GM23338 (cell line): ENCODE results near the gene TSHZ2. TPM values are rescaled to one million over a fixed set of nuclear protein-coding genes. Genes with fewer than 3 reads are reported as not detected.

Experiments
- ATAC-seq: fragments of 200-7000 bp; cut with Tn5 transposase; 3 replicates; pipeline ENCODE4 v1.9.1; 2020
- DNase-seq: peaks from one replicate; pipeline ENCODE4 v3.0.0-alpha.2; 2015; ENCODE audit warnings: low spot score
- H2AFZ ChIP-seq: fragments of 200-600 bp; sonication (generic); 2 replicates; pipeline ENCODE4 v1.8.0; 2016; ENCODE audit warnings: antibody characterized with exemption, mild to moderate bottlenecking, moderate library complexity
- H3F3A ChIP-seq: fragments of 200-600 bp; sonication (generic); replicated peaks from 2 replicates; pipeline ENCODE4 v1.8.0; 2017; ENCODE audit warnings: antibody characterized with exemption, mixed run types, low read depth
- H3K27ac ChIP-seq: fragments of 200-600 bp; sonication (generic); 2 replicates; pipeline ENCODE4 v1.6.1; 2016; ENCODE audit warnings: low read depth
- H3K27me3 ChIP-seq: fragments of 200-600 bp; sonication (generic); 2 replicates; pipeline ENCODE4 v1.8.0; 2016; ENCODE audit warnings: mild to moderate bottlenecking, mixed run types, moderate library complexity; ENCODE audit not compliant: insufficient read depth
- H3K36me3 ChIP-seq: fragments of 200-600 bp; sonication (generic); 2 replicates; pipeline ENCODE4 v1.8.0; 2016; ENCODE audit warnings: mild to moderate bottlenecking; ENCODE audit not compliant: insufficient read depth
- H3K4me1 ChIP-seq: fragments of 200-600 bp; sonication (generic); 2 replicates; pipeline ENCODE4 v1.8.0; 2016; ENCODE audit warnings: mild to moderate bottlenecking, moderate library complexity; ENCODE audit not compliant: insufficient read depth
- H3K4me2 ChIP-seq: fragments of 200-600 bp; sonication (generic); 2 replicates; pipeline ENCODE4 v1.7.1; 2017; ENCODE audit warnings: mixed run types
- H3K4me3 ChIP-seq: fragments of 200-600 bp; sonication (generic); 2 replicates; pipeline ENCODE4 v1.6.1; 2016; ENCODE audit warnings: mixed run types
- H3K79me2 ChIP-seq: fragments of 200-600 bp; sonication (generic); replicated peaks from 2 replicates; pipeline ENCODE4 v1.8.0; 2017; ENCODE audit warnings: mild to moderate bottlenecking; ENCODE audit not compliant: insufficient read depth
- H3K9me2 ChIP-seq: fragments of 200-600 bp; sonication (generic); 2 replicates; pipeline ENCODE4 v1.8.0; 2017; ENCODE audit not compliant: insufficient read depth
- H4K20me1 ChIP-seq: fragments of 200-600 bp; sonication (generic); replicated peaks from 2 replicates; pipeline ENCODE4 v1.8.0; 2017; ENCODE audit warnings: mild to moderate bottlenecking; ENCODE audit not compliant: insufficient read depth
- H3K27ac Mint-ChIP-seq: 2 replicates; pipeline ENCODE4 v1.8.0; 2020; ENCODE audit warnings: inconsistent platforms, mild to moderate bottlenecking, moderate library complexity, mixed read lengths
- H3K27me3 Mint-ChIP-seq: 3 replicates; pipeline ENCODE4 v1.8.0; 2022; ENCODE audit warnings: low read depth, mild to moderate bottlenecking, moderate library complexity, mixed read lengths, inconsistent platforms; ENCODE audit not compliant: insufficient read depth, poor library complexity
- H3K36me3 Mint-ChIP-seq: 3 replicates; pipeline ENCODE4 v1.8.0; 2021; ENCODE audit warnings: low read depth, mild to moderate bottlenecking, inconsistent platforms, moderate library complexity, mixed read lengths
- H3K4me1 Mint-ChIP-seq: 3 replicates; pipeline ENCODE4 v1.8.0; 2020; ENCODE audit warnings: mild to moderate bottlenecking, inconsistent platforms, mixed read lengths
- H3K4me3 Mint-ChIP-seq: 3 replicates; pipeline ENCODE4 v1.8.0; 2021; ENCODE audit warnings: moderate library complexity, mild to moderate bottlenecking, inconsistent platforms, mixed read lengths
- H3K9me3 Mint-ChIP-seq: 3 replicates; pipeline ENCODE4 v1.8.0; 2020; ENCODE audit warnings: moderate library complexity, mild to moderate bottlenecking, inconsistent platforms, mixed read lengths
- CTCF ChIP-seq, 2 experiments: fragments of 200-600 bp in 1 of 2; sonication (generic) in 1 of 2; conservative IDR thresholded peaks; 2 replicates each; pipeline versions ENCODE4 v1.5.1 to v1.6.1; 2016 to 2017; ENCODE audit warnings: antibody characterized with exemption in 2 of 2, low read depth in 2 of 2, mild to moderate bottlenecking in 2 of 2, moderate library complexity in 1 of 2
- ETS1 ChIP-seq: IDR thresholded peaks from 2 replicates; pipeline ENCODE4 v1.6.1; 2016; ENCODE audit warnings: antibody characterized with exemption
- EZH2phosphoT487 ChIP-seq: fragments of 200-600 bp; sonication (generic); IDR thresholded peaks from one replicate; pipeline ENCODE4 v1.8.1; 2018; ENCODE audit warnings: antibody characterized with exemption; ENCODE audit not compliant: unreplicated experiment
- JUNB ChIP-seq: IDR thresholded peaks from one replicate; pipeline ENCODE4 v1.6.1; 2016; ENCODE audit warnings: antibody characterized with exemption; ENCODE audit not compliant: unreplicated experiment
- REST ChIP-seq: IDR thresholded peaks from one replicate; pipeline ENCODE4 v1.6.1; 2018; ENCODE audit warnings: antibody characterized with exemption; ENCODE audit not compliant: unreplicated experiment
- STAT1 ChIP-seq: IDR thresholded peaks from one replicate; pipeline ENCODE4 v1.6.1; 2016; ENCODE audit warnings: antibody characterized with exemption; ENCODE audit not compliant: unreplicated experiment
- ZNF462 ChIP-seq: fragments of 250-450 bp; sonication (Bioruptor Pico); IDR thresholded peaks from 2 replicates; pipeline ENCODE4 v1.5.0; 2020; ENCODE audit warnings: mild to moderate bottlenecking, moderate library complexity
- polyA plus RNA-seq: library from polyadenylated mRNA; unstranded; fragments of >200 nt; fragmentation: Nextera tagmentation; extraction: Ambion mirVana; gene quantifications from 2 replicates; pipeline ENCODE4 v1.2.1, GENCODE V29; 2016
- total RNA-seq: library from RNA; depleted of rRNA; stranded (reverse); fragments of >200 nt; shearing (Covaris generic); gene quantifications from 2 replicates; pipeline ENCODE4 v1.2.3, GENCODE V29; 2014

Gene TSHZ2
- total and polyA plus RNA-seq, 2 experiments from 2014 or later, result 0.49 to 1.3 TPM

GRCh38 chr20:53042521-53042920 lies 70.4 kb downstream of the TSHZ2 start (continued):
- TF ChIP-seq REST, result no peak

GRCh38 chr20:53044296-53044695 lies 72.1 kb downstream of the TSHZ2 start:
- TF ChIP-seq ETS1, result no peak
- no peak for TF ChIP-seq JUNB
- no peak for TF ChIP-seq EZH2phosphoT487
- no peak for TF ChIP-seq CTCF (conservative IDR thresholded peaks at IDR 0.05; ENCODE audit: low read depth in 2 of 2)
- TF ChIP-seq STAT1, result no peak
- TF ChIP-seq REST, result no peak
- TF ChIP-seq ZNF462 (CRISPR knock-in tag), result no peak
- no peak overlapping the region for H3K4me3 ChIP-seq
- Mint-ChIP-seq H3K9me3 (no peaks in the 10 kb centered on the region; the same call in 1 of the 3 replicates), H3K27me3 (peaks cover 2% of the 10 kb centered on the region), H3K4me3 (no peak overlapping the region), H3K4me1 (no peaks in the 10 kb centered on the region), H3K36me3 (no peaks in the 10 kb centered on the region), H3K27ac (no peak overlapping the region)
- no peaks in the 10 kb centered on the region for H3K9me2 ChIP-seq
- H3K36me3 ChIP-seq, result no peaks in the 10 kb centered on the region
- no peak overlapping the region for H3K4me2 ChIP-seq
- no peaks in the 10 kb centered on the region for H4K20me1 ChIP-seq
- no peak overlapping the region for H2AFZ ChIP-seq
- H3F3A ChIP-seq, result no peaks in the 10 kb centered on the region
- H3K4me1 ChIP-seq, result no peaks in the 10 kb centered on the region
- no peak for DNase-seq
- H3K79me2 ChIP-seq, result no peaks in the 10 kb centered on the region
- no peak overlapping the region for H3K27ac ChIP-seq
- H3K27me3 ChIP-seq, result no peaks in the 10 kb centered on the region
- ATAC-seq, result no peak
